Smooth muscle cell (in vitro differentiated cells): ENCODE measurements around the gene SYCE3. TPM values are rescaled to one million over a fixed set of nuclear protein-coding genes. Genes with fewer than 3 reads are reported as not detected.

Experiments
- DNase-seq: peaks from one replicate; lab custom pipeline; 2025; ENCODE audit not compliant: unreplicated experiment; lab: John Stamatoyannopoulos, UW
- H2AFZ ChIP-seq: fragments of 200-600 bp; sonication (generic); 2 replicates; pipeline ENCODE4 v1.6.0; 2016; ENCODE audit warnings: antibody characterized with exemption, low read depth, mild to moderate bottlenecking
- H3F3A ChIP-seq: fragments of 200-600 bp; sonication (generic); 2 replicates; pipeline ENCODE4 v1.6.0; 2017; ENCODE audit warnings: antibody characterized with exemption, low read depth
- H3K27ac ChIP-seq: fragments of 200-600 bp; sonication (generic); 2 replicates; pipeline ENCODE4 v1.5.1; 2016; ENCODE audit warnings: low read depth, mild to moderate bottlenecking
- H3K27me3 ChIP-seq: fragments of 200-600 bp; sonication (generic); 2 replicates; pipeline ENCODE4 v1.6.1; 2016; ENCODE audit warnings: low read depth, mild to moderate bottlenecking
- H3K36me3 ChIP-seq: fragments of 200-600 bp; sonication (generic); 2 replicates; pipeline ENCODE4 v1.5.1; 2016; ENCODE audit warnings: low read depth
- H3K4me1 ChIP-seq: fragments of 200-600 bp; sonication (generic); 2 replicates; pipeline ENCODE4 v1.5.1; 2016; ENCODE audit warnings: low read depth
- H3K4me2 ChIP-seq: fragments of 200-600 bp; sonication (generic); 2 replicates; pipeline ENCODE4 v1.6.0; 2016; ENCODE audit warnings: mild to moderate bottlenecking
- H3K4me3 ChIP-seq: fragments of 200-600 bp; sonication (generic); 2 replicates; pipeline ENCODE4 v1.5.1; 2016; ENCODE audit warnings: mild to moderate bottlenecking
- H3K79me2 ChIP-seq: fragments of 200-600 bp; sonication (generic); 2 replicates; pipeline ENCODE4 v1.6.0; 2016; ENCODE audit warnings: low read depth, mild to moderate bottlenecking
- H3K9ac ChIP-seq: fragments of 200-600 bp; sonication (generic); 2 replicates; pipeline ENCODE4 v1.6.0; 2016; ENCODE audit warnings: low read depth
- H3K9me3 ChIP-seq: fragments of 200-600 bp; sonication (generic); replicated peaks from 2 replicates; pipeline ENCODE4 v1.5.1; 2016; ENCODE audit warnings: low read depth
- H4K20me1 ChIP-seq: fragments of 200-600 bp; sonication (generic); 2 replicates; pipeline ENCODE4 v1.6.0; 2016; ENCODE audit warnings: low read depth
- WGBS: methylation state at CpG from one replicate; pipeline ENCODE4 v1.1.7; 2016; ENCODE audit warnings: low lambda C conversion rate; 5-methylcytosine and 5-hydroxymethylcytosine counted together
- polyA plus RNA-seq: library from polyadenylated mRNA; unstranded; fragments of >200 nt; fragmentation: Nextera tagmentation; extraction: Ambion mirVana; gene quantifications from 2 replicates; pipeline ENCODE4 v1.2.1, GENCODE V29; 2016
- total RNA-seq: library from RNA; depleted of rRNA; stranded (reverse); fragments of >200 nt; gene quantifications from 2 replicates; pipeline ENCODE4 v1.2.3, GENCODE V29; 2014
- TF ChIP-seq, protein P1 (sequence below): fragments of 200-600 bp; sonication (generic); IDR thresholded peaks from 2 replicates; pipeline ENCODE4 v1.5.1; 2017; ENCODE audit warnings: borderline replicate concordance, mild to moderate bottlenecking, antibody characterized with exemption; ENCODE audit not compliant: insufficient read depth, poor library complexity, severe bottlenecking

SYCE3 gene
- total and polyA plus RNA-seq, 2 experiments from 2014 or later: not detected

DNA sequence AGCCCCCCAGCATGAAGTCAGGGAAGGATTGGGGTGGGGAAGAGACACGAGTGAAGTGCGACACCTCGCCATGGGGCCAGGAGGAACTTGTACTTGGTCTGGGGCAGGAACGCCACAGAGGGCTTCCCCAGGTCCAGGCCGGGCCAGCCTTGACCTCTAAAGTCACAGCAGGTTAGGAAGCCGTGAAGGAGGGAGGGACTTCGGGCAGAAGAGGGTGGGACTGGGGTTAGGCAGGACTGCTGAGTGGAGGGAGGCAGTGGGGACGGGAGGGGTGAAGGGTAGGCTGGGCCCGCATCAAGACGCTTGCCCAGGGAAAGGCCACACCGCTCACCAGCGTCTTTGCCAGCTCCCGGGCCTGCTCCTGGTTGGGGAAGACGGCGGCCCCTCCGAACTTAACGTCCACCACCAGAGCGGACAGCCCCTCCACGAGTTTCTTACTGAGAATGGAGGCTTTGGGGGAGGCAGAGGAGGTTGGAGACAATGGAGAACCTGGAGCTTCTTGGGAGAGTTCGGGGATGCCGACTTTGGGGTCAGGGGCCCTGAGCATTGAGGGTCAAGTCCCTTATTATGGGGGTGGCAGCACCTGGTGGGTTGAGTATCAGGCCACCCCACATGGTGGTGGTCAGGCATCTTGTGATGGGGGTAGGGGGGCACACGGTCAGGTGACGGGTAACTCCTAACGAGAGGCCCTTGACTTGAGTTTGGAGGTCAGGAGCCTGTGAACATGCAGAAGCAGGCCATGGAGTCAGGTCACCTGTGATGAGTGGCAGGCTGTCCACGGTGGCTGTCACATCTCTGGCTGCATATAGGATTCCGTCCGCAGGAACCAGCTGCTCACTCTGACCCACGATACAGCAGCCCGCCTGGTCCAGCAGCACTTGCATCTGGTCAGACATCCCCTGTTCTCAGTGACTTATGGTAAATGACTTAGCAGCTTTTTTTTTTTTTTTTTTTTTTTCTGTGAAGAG, 35.6 kb downstream of the SYCE3 start:
- Histone ChIP-seq H3K36me3 (no peaks in the 10 kb centered on the region), H3K27ac (peak overlapping the region; percentile 63), H3K9me3 (no peaks in the 10 kb centered on the region), H2AFZ (no peak overlapping the region), H3K9ac (peak overlapping the region; percentile 64), H3F3A (peaks cover 48% of the 10 kb centered on the region), H3K4me3 (peak overlapping the region; percentile 79), H3K79me2 (peaks cover 10% of the 10 kb centered on the region), H3K27me3 (no peaks in the 10 kb centered on the region), H3K4me1 (peaks cover 7% of the 10 kb centered on the region), H4K20me1 (peaks cover 33% of the 10 kb centered on the region), H3K4me2 (peak overlapping the region; percentile 98)
- TF ChIP-seq, protein P1, sequence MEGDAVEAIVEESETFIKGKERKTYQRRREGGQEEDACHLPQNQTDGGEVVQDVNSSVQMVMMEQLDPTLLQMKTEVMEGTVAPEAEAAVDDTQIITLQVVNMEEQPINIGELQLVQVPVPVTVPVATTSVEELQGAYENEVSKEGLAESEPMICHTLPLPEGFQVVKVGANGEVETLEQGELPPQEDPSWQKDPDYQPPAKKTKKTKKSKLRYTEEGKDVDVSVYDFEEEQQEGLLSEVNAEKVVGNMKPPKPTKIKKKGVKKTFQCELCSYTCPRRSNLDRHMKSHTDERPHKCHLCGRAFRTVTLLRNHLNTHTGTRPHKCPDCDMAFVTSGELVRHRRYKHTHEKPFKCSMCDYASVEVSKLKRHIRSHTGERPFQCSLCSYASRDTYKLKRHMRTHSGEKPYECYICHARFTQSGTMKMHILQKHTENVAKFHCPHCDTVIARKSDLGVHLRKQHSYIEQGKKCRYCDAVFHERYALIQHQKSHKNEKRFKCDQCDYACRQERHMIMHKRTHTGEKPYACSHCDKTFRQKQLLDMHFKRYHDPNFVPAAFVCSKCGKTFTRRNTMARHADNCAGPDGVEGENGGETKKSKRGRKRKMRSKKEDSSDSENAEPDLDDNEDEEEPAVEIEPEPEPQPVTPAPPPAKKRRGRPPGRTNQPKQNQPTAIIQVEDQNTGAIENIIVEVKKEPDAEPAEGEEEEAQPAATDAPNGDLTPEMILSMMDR: no peak
- 46% methylated on average over 29 of the region's 29 CpGs for WGBS
- no peak for DNase-seq

DNA sequence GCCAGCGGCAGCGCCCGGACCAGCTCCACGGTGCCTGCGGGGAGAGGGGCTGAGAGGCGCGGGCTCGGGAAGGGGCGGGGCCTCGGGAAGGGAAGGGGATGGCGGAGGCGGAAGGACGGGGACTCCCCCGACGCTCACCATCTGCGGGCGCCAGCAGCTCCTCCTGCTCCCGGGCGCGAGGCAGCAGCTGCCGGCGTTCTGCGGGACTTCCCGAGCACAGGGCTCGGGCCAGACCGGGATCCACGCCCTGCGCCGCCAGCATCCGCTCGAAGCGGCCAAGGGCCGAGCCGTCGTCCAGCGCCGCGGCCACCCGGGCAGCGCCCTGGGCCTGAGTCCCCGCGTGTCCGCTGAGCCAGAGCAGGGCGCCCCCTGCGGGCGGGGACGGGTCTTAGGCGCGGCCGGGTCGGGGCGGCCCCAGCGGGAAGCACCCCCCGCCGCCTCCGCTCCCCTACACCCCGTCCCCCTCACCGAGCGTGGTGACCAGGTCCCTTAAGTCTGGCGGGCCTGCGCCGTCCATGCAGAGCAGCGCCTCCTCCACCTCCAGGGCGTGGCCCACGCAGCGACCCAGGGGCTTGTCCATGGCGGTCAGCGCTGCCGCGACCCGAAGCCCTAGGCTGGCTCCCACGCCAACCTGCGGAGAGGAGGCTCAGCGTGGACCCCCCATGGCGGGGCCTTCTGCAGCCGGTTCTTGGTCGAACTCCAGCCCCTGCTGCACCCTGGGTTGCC, 36.4 kb downstream of the SYCE3 start:
- no peaks in the 10 kb centered on the region for H3K9me3 ChIP-seq
- peak overlapping the region; percentile 64 for H3K9ac ChIP-seq
- no peak overlapping the region for H2AFZ ChIP-seq
- peak overlapping the region; percentile 63 for H3K27ac ChIP-seq
- TF ChIP-seq, protein P1: peak; percentile 76
- peak overlapping the region; percentile 79 for H3K4me3 ChIP-seq
- H3K36me3 ChIP-seq: no peaks in the 10 kb centered on the region
- 2% methylated on average over 43 of the region's 77 CpGs for WGBS
- H3K27me3 ChIP-seq: no peaks in the 10 kb centered on the region
- peak; percentile 81 for DNase-seq
- peaks cover 4% of the 10 kb centered on the region for H3K4me1 ChIP-seq
- peaks cover 46% of the 10 kb centered on the region for H3F3A ChIP-seq
- peaks cover 10% of the 10 kb centered on the region for H3K79me2 ChIP-seq
- H3K4me2 ChIP-seq: peak overlapping the region; percentile 98
- peaks cover 33% of the 10 kb centered on the region for H4K20me1 ChIP-seq

DNA sequence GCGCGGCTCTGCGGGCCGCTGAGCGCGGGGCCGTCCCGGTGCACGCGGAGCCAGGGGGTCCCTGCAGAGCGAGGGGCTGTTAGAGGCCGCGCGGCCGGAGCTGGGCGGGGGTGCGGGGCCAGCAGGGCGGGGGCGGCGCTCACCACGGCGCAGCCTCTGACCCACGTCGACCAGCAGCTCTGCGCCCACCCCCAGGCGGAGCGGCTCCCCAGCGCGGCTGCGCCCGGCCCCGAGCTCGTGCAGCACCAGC, 36.9 kb downstream of the SYCE3 start:
- Histone ChIP-seq H3K79me2 (peaks cover 10% of the 10 kb centered on the region), H3K4me1 (no peaks in the 10 kb centered on the region)
- WGBS: no CpG with 5 or more reads among the region's 33 CpGs

More for the DNA sequence above, 36.9 kb downstream of the SYCE3 start:
- H3K27me3 ChIP-seq: no peaks in the 10 kb centered on the region
- no peak overlapping the region for H2AFZ ChIP-seq
- H3K27ac ChIP-seq: peak overlapping the region; percentile 63
- no peaks in the 10 kb centered on the region for H3K36me3 ChIP-seq
- peaks cover 41% of the 10 kb centered on the region for H3F3A ChIP-seq
- H3K9me3 ChIP-seq: no peaks in the 10 kb centered on the region
- peak overlapping the region; percentile 98 for H3K4me2 ChIP-seq
- H4K20me1 ChIP-seq: peaks cover 33% of the 10 kb centered on the region
- peak overlapping the region; percentile 79 for H3K4me3 ChIP-seq
- no peak for DNase-seq
- H3K9ac ChIP-seq: peak overlapping the region; percentile 64
- TF ChIP-seq, protein P1: peak; percentile 85
